ES-I3 (cell line): Measurements from ENCODE around the gene ELMO1.

Experiments
- H3K36me3 ChIP-seq: 2 replicates; pipeline ENCODE4 v1.6.1; 2013; ENCODE audit warnings: mild to moderate bottlenecking, low read length, control low read depth, moderate library complexity; ENCODE audit not compliant: insufficient read depth
- H3K4me1 ChIP-seq: 2 replicates; pipeline ENCODE4 v1.6.1; 2013; ENCODE audit warnings: mild to moderate bottlenecking, control low read depth, low read length; ENCODE audit not compliant: insufficient read depth
- H3K9ac ChIP-seq: 2 replicates; pipeline ENCODE4 v1.6.1; 2013; ENCODE audit warnings: low read depth, mild to moderate bottlenecking, low read length, moderate library complexity
- H3K9me3 ChIP-seq: 2 replicates; pipeline ENCODE4 v1.6.1; 2013; ENCODE audit warnings: mild to moderate bottlenecking, low read length, moderate library complexity; ENCODE audit not compliant: control insufficient read depth, insufficient read depth

ELMO1 gene

GRCh38 chr7:37220664-37221063, 228.0 kb downstream of the ELMO1 start:
- no peaks in the 10 kb centered on the region for H3K36me3 ChIP-seq
- H3K9me3 ChIP-seq: no peaks in the 10 kb centered on the region
- H3K4me1 ChIP-seq: peaks cover 20% of the 10 kb centered on the region
- no peak overlapping the region for H3K9ac ChIP-seq

- Histone ChIP-seq H3K4me1 (peaks cover 20% of the 10 kb centered on the region), H3K9me3 (no peaks in the 10 kb centered on the region), H3K36me3 (no peaks in the 10 kb centered on the region), H3K9ac (no peak overlapping the region)
These were observed 229.7 kb downstream of the ELMO1 start for GRCh38 chr7:37218956-37219355.

GRCh38 chr7:37216923-37217322, 231.7 kb downstream of the ELMO1 start:
- Histone ChIP-seq H3K36me3 (no peaks in the 10 kb centered on the region), H3K9me3 (no peaks in the 10 kb centered on the region), H3K9ac (no peak overlapping the region), H3K4me1 (peaks cover 20% of the 10 kb centered on the region)

DNA sequence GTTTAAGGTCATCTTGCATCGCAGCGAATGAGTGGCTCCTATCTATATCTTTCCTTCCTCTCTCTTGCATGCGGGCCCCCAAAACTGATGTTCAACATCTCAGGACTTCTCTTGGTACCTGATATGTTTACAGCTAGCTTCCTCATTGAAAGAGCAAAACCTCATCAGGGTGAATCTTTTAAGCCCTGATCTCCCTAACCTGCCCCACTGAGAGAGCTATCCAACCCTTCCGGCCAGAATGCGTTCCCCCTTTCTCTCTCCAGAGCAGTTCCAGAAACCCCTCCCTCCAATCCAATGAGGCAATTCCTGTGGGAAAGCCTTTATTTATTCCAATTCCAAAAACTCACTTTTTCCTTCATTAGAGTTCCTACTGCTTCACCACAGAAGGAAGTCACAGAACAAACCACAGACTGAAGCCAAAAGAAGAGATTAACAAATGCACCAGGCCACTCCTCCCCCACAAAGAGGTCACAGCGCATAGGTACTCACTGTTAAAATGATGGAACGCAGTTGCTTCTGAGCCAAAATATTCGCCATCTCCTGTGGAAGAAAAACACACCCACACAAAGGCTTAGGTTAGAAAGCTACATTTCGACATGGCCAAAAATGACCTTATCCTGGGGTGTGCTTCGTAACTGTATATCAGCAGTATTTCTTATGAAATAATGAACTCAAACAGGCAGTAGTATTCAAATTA, 232.4 kb downstream of the ELMO1 start:
- Histone ChIP-seq H3K9ac (no peak overlapping the region), H3K36me3 (no peaks in the 10 kb centered on the region), H3K9me3 (no peaks in the 10 kb centered on the region), H3K4me1 (peaks cover 20% of the 10 kb centered on the region)

DNA sequence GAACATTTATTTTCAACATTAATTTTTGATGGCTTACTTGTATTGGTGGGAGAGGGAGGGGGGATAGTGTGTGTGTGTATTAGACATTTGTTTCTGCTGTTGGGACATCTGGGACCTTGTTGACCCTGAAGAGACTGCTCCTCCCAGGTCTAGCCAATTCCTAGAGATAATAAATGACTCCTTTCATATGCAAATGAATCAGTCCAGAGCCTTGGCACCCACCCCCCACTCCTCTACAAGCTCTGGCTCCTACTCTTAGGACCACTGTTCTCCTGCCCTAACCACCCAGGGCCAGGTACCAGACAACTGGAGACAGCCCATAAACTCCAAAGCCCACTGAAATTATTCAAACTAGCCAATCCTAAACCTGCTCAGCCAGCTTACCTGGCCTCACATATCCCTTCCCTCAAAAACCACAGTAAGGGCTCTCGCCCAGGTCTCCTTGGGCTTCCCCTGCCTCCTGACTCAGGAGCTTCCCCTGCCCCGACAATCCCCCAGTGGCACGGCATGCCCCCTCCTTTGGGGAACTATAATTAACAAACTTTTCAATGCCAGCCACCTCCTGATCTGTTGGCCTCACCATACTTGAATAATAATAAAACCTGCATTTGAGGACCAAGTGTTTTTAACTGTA, 233.3 kb downstream of the ELMO1 start:
- no peaks in the 10 kb centered on the region for H3K36me3 ChIP-seq
- no peak overlapping the region for H3K9ac ChIP-seq
- no peaks in the 10 kb centered on the region for H3K9me3 ChIP-seq
- H3K4me1 ChIP-seq: peaks cover 20% of the 10 kb centered on the region

DNA sequence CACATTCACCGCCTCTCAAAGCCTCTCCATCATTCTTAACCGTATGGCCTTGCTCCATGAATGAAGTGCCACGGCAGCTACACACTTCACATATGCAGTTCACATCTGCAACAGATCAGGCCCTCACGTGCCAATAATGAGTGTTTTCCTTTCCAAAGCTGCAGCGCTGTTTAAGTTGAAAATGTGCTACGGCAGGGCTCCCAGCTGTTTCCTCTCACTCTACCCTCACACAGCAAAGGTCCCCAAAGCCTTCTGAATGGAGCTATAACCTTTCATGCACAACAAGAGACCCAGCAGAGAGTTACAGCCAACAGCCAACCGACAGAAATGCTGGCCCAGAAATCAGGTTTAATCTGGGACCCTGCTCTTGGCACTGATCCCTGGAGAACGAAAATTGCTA, 236.1 kb downstream of the ELMO1 start:
- Histone ChIP-seq H3K36me3 (no peaks in the 10 kb centered on the region), H3K9ac (no peak overlapping the region), H3K9me3 (no peaks in the 10 kb centered on the region), H3K4me1 (peaks cover 20% of the 10 kb centered on the region)

DNA sequence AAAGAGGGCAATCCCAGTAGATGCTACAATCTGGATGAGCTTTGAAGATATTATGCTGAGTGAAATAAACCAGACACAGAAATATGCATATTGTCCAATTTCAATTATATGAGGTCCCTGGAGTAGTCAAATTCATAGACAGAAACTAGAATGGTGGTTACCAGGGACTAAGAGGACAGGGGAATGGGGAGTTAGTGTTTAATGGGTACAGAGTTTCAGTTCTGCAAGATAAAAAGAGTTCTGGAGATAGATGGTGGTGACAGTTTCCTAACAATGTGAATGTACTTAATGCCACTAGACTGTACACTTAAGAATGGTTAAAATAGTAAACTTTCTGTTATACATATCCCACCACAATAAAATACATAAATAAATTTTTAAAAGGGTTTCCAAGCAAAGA, 236.6 kb downstream of the ELMO1 start:
- H3K4me1 ChIP-seq: peaks cover 20% of the 10 kb centered on the region
- H3K36me3 ChIP-seq: no peaks in the 10 kb centered on the region
- H3K9ac ChIP-seq: no peak overlapping the region
- no peaks in the 10 kb centered on the region for H3K9me3 ChIP-seq

GRCh38 chr7:37211097-37211880, 237.4 kb downstream of the ELMO1 start:
- Histone ChIP-seq H3K9me3 (no peaks in the 10 kb centered on the region), H3K4me1 (peaks cover 14% of the 10 kb centered on the region), H3K36me3 (no peaks in the 10 kb centered on the region), H3K9ac (no peak overlapping the region)

DNA sequence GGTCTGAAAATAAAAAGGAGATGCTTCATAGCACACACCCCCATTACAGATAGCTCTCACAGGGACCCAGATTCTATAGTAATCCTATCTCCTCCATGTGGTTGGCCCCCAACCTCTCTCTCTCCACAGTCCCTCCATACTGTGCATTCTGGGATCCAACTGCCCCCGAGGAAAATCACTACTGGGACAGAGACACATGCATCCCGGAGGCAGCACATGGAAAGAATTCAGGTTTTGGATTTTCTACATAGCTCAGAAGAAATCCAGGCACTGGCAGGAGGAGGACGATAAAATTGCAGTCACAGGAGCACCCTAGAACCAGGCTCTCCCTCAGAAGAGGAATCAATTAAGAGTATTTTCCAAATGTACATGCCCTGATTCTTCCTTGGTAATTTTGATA, 239.5 kb downstream of the ELMO1 start:
- Histone ChIP-seq H3K9ac (no peak overlapping the region), H3K36me3 (no peaks in the 10 kb centered on the region), H3K4me1 (no peaks in the 10 kb centered on the region), H3K9me3 (no peaks in the 10 kb centered on the region)

DNA sequence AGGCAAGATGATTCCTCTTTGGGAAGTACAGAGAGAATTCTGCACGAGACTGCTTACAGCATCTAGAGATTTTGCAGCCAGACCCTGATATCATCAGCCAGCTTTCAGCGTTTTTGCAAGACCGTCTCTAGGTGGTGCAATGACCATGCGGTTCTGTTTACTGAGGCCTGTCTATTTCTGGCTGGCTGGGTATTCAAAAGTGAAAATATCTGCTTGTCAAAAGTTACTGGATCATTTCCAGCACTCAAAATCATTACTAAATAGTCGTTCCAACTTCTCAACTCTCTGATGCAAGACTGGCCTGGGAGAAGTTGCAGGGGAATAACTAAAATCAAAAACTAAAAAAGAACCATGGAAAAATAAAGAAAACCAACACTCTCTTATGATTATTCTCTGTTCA, 240.1 kb downstream of the ELMO1 start:
- H3K4me1 ChIP-seq: no peaks in the 10 kb centered on the region
- H3K9ac ChIP-seq: no peak overlapping the region
- no peaks in the 10 kb centered on the region for H3K9me3 ChIP-seq
- no peaks in the 10 kb centered on the region for H3K36me3 ChIP-seq

GRCh38 chr7:37206192-37206591, 242.5 kb downstream of the ELMO1 start:
- Histone ChIP-seq H3K9ac (no peak overlapping the region), H3K4me1 (0 out of 2 replicates have a peak, but pooled peaks cover 2% of the 10 kb centered on the region), H3K9me3 (no peaks in the 10 kb centered on the region), H3K36me3 (no peaks in the 10 kb centered on the region)

- 0 out of 2 replicates have a peak, but pooled peaks cover 2% of the 10 kb centered on the region for H3K4me1 ChIP-seq
- no peaks in the 10 kb centered on the region for H3K36me3 ChIP-seq
- H3K9me3 ChIP-seq: no peaks in the 10 kb centered on the region
- no peak overlapping the region for H3K9ac ChIP-seq
These were observed 243.2 kb downstream of the ELMO1 start for GRCh38 chr7:37205451-37205850.

- H3K4me1 ChIP-seq: 0 out of 2 replicates have a peak, but pooled peaks cover 2% of the 10 kb centered on the region
- no peaks in the 10 kb centered on the region; the same call in 1 of the 2 replicates for H3K36me3 ChIP-seq
- no peaks in the 10 kb centered on the region for H3K9me3 ChIP-seq
- H3K9ac ChIP-seq: no peak overlapping the region
These were observed 246.8 kb downstream of the ELMO1 start for GRCh38 chr7:37201876-37202198.

DNA sequence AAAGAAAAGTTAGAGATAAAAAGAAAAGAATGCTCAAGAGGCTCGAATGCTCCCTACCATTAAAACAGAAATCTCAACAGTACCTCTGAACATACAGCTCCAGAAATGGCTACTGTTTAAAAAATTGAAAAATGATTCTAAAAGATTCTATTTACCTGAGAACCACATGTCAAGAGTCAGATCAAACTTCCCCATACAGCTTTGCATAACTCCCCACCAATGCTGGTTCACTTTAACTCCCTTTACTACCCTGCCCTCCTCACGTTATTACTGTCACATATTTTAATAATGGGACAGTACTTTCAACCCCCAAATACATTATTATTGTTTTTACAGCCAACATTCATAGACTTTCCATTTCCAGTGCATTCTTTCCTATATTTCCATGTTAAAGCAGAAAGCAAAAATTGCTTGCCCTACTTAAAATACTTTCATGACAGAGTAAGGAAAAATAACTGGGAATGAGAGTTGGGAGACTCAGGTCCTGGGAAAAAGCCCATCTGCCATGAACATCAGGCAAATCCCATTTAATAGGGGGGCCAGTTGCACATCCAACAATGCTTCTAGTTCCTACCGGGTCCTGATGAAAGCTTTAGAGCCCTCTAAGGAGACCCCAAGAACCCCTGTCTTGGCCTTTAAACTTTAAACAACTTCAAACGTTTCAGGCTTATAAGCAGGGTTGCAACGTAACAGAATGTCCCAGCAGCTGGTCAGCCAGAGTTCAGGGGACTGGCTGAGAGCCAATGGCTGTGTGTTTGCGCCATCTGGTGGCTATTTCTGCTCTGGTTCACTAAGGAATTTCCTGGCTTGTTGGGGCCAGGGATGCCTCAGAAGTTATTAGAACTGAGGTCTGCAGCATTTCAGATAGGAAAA, 247.4 kb downstream of the ELMO1 start:
- Histone ChIP-seq H3K36me3 (no peaks in the 10 kb centered on the region; the same call in 1 of the 2 replicates), H3K4me1 (0 out of 2 replicates have a peak, but pooled peaks cover 2% of the 10 kb centered on the region), H3K9me3 (no peaks in the 10 kb centered on the region), H3K9ac (no peak overlapping the region)
